Adrenal gland (tissue), 12 donors: ENCODE data around the gene CTPS2. TPM values are rescaled to one million over a fixed set of nuclear protein-coding genes. Genes with fewer than 3 reads are reported as not detected.
"Not testable (repeated sequence)": the region's sequence is repeated elsewhere in the genome, so short reads cannot be mapped to it uniquely, and the experiment has no call there.

Experiments used
- DNase-seq, 7 donors: peaks; one replicate each; pipeline ENCODE4 v3.0.0-alpha.2; 2019 to 2020
- H3K27ac ChIP-seq, 5 donors: fragments of 200-600 bp; sonication (generic) in 4 of 5; 1 replicate in 3 of 5; 2 replicates in 2 of 5; pipeline versions ENCODE4 v1.5.1 to v1.8.0; 2016 to 2020; ENCODE audit warnings: mild to moderate bottlenecking in 1 of 5
- H3K27me3 ChIP-seq: fragments of 200-600 bp; 2 replicates; pipeline ENCODE4 v1.8.0; 2021
- H3K36me3 ChIP-seq, 2 donors: fragments of 200-600 bp; replicated peaks in 1 of 2; 1 replicate in 1 of 2; 2 replicates in 1 of 2; pipeline versions ENCODE4 v1.5.1 to v1.8.0; 2018 to 2022
- H3K4me1 ChIP-seq, 2 donors: fragments of 200-600 bp; replicated peaks in 1 of 2; 1 replicate in 1 of 2; 2 replicates in 1 of 2; pipeline versions ENCODE4 v1.5.1 to v1.8.0; 2018 to 2021
- H3K4me3 ChIP-seq, 4 donors: fragments of 200-600 bp; sonication (generic) in 3 of 4; one replicate each; pipeline ENCODE4 v1.5.1; 2016 to 2018
- H3K9me3 ChIP-seq, 3 donors: fragments of 200-600 bp; sonication (generic) in 1 of 3; replicated peaks in 1 of 3; 1 replicate in 2 of 3; 2 replicates in 1 of 3; pipeline versions ENCODE4 v1.5.1 to v1.8.0; 2016 to 2021
- CTCF ChIP-seq, 6 experiments: fragments of 450-650 bp in 4 of 6; fragments of 200-600 bp in 2 of 6; sonication (generic) in 1 of 6; IDR thresholded peaks; 1 replicate in 5 of 6; 2 replicates in 1 of 6; pipeline versions ENCODE4 v1.5.1 to v1.8.0; 2016 to 2021; ENCODE audit warnings: antibody characterized with exemption in 6 of 6, mild to moderate bottlenecking in 2 of 6, moderate library complexity in 1 of 6
- POLR2A ChIP-seq, 2 donors: fragments of 450-650 bp; IDR thresholded peaks; one replicate each; pipeline ENCODE4 v1.6.1; 2017; ENCODE audit warnings: antibody characterized with exemption in 2 of 2, mild to moderate bottlenecking in 2 of 2, moderate library complexity in 1 of 2
- WGBS, 4 donors: extraction: QIAGEN DNeasy Blood & Tissue Kit in 2 of 4; methylation state at CpG; one replicate each; pipeline versions ENCODE4 v1.1.5 to v1.1.7; 2013 to 2017; 5-methylcytosine and 5-hydroxymethylcytosine counted together
- intact Hi-C, 2 donors: fragments of 100-400 bp; cut with DNase I; formaldehyde crosslinking; loops; one replicate each; pipeline versions ENCODE4 v1.14.1 to v1.15.0; 2022 to 2023
- polyA plus RNA-seq, 3 donors: library from polyadenylated mRNA; stranded (reverse); fragments of 200-250 nt in 2 of 3; fragments of 350-450 nt in 1 of 3; fragmentation: Illumina TruSeq in 1 of 3; extraction: RNeasy Lipid Tissue Mini Kit (QIAGEN cat#74804) in 1 of 3; gene quantifications; one replicate each; pipeline ENCODE4 v1.2.3, GENCODE V29; 2013 to 2014
- total RNA-seq, 9 donors: library from RNA; depleted of rRNA in 4 of 9; stranded (reverse); fragments of >200 nt in 4 of 9; fragments of 120-200 nt in 1 of 9; fragmentation: NEBNext Ultra II Directional in 1 of 9; extraction: Animal tissue kit (Norgen Biotek cat#: 25700) in 1 of 9; gene quantifications; one replicate each; pipeline versions ENCODE4 v1.1.0 to v1.2.4, GENCODE V29; 2013 to 2023
- donor health status: healthy with polysubstance abuse.
- donor health status: Bipolar disorder and iron deficiency.
- donor health status: DM: yes; HTN: yes; CAD: no.
- donor health status: DM: no; HTN: no; CAD: no.
- donor health status: DM: no; HTN: no; CAD: no.
- donor health status: DM: yes; HTN: yes; CAD: no.

The CTPS2 gene
- total and polyA plus RNA-seq, 12 donors: 8.1 to 35.8 (median 18.6) TPM

- no peak for TF ChIP-seq POLR2A (IDR thresholded peaks at IDR 0.05)
- no peak for TF ChIP-seq CTCF (IDR thresholded peaks at IDR 0.05)
- Histone ChIP-seq H3K9me3 (no peaks in the 10 kb centered on the region), H3K4me3 (no peak overlapping the region), H3K27me3 (no peaks in the 10 kb centered on the region), H3K4me1 (no peaks in the 10 kb centered on the region), H3K36me3 (no peaks in the 10 kb centered on the region), H3K27ac (no peak overlapping the region)
- no peak for DNase-seq
- intact Hi-C loops: no loop called here
- WGBS, 4 donors: 79 to 90% (median 89%) methylated on average over 2 of the region's 2 CpGs
Measured at GRCh38 chrX:16604337-16604736, 108.1 kb downstream of the CTPS2 start.

- Histone ChIP-seq H3K36me3 (no peaks in the 10 kb centered on the region), H3K27ac (no peak overlapping the region), H3K27me3 (no peaks in the 10 kb centered on the region), H3K4me3 (no peak overlapping the region), H3K9me3 (no peaks in the 10 kb centered on the region), H3K4me1 (no peaks in the 10 kb centered on the region)
- 76 to 81% (median 79%) methylated on average over 4 of the region's 4 CpGs for WGBS, 4 donors
- no peak for DNase-seq
- intact Hi-C loops: no loop called here
- TF ChIP-seq CTCF (IDR thresholded peaks at IDR 0.05) (no peak), POLR2A (IDR thresholded peaks at IDR 0.05) (no peak)
Measured at GRCh38 chrX:16603822-16604221, 108.6 kb downstream of the CTPS2 start.

- H3K4me1 ChIP-seq, H3K27ac ChIP-seq, H3K9me3 ChIP-seq, DNase-seq, H3K27me3 ChIP-seq, intact Hi-C loops, H3K4me3 ChIP-seq, H3K36me3 ChIP-seq: not testable (repeated sequence)
- 89 to 99% (median 91%) methylated on average over 6 of the region's 6 CpGs for WGBS, 4 donors
Measured at GRCh38 chrX:16603235-16603634, 109.2 kb downstream of the CTPS2 start.

- WGBS, 4 donors: 59 to 88% (median 73%) methylated on average over 4 of the region's 4 CpGs
- Histone ChIP-seq H3K36me3 (no peaks in the 10 kb centered on the region), H3K27me3 (no peaks in the 10 kb centered on the region), H3K4me1 (no peaks in the 10 kb centered on the region), H3K9me3 (no peaks in the 10 kb centered on the region), H3K4me3 (no peak overlapping the region), H3K27ac (no peak overlapping the region)
- intact Hi-C loops: no loop called here
- TF ChIP-seq CTCF (IDR thresholded peaks at IDR 0.05) (no peak), POLR2A (IDR thresholded peaks at IDR 0.05) (no peak)
- DNase-seq: no peak
Measured at GRCh38 chrX:16601885-16602284, 110.6 kb downstream of the CTPS2 start.

GRCh38 chrX:16594490-16594889, 118.0 kb downstream of the CTPS2 start:
- intact Hi-C loops: no loop called here
- 86 to 97% (median 91%) methylated on average over 3 of the region's 3 CpGs for WGBS, 4 donors
- TF ChIP-seq CTCF (IDR thresholded peaks at IDR 0.05): no peak
- TF ChIP-seq POLR2A (IDR thresholded peaks at IDR 0.05): no peak

More at GRCh38 chrX:16594490-16594889, 118.0 kb downstream of the CTPS2 start:
- Histone ChIP-seq H3K9me3 (no peaks in the 10 kb centered on the region), H3K27me3 (no peaks in the 10 kb centered on the region), H3K27ac (no peak overlapping the region), H3K4me3 (no peak overlapping the region), H3K4me1 (no peaks in the 10 kb centered on the region), H3K36me3 (no peaks in the 10 kb centered on the region)
- no peak for DNase-seq
